Breast epithelium (tissue), 4 donors: Measurements from ENCODE around the gene HTR4. TPM values are rescaled to one million over a fixed set of nuclear protein-coding genes. Genes with fewer than 3 reads are reported as not detected.

Source experiments
- DNase-seq, 2 donors: peaks; one replicate each; pipeline ENCODE4 v3.0.0-alpha.2; 2019; ENCODE audit warnings: low spot score in 2 of 2
- H3K27ac ChIP-seq, 2 donors: fragments of 200-600 bp; sonication (generic) in 1 of 2; one replicate each; pipeline ENCODE4 v1.5.1; 2016 to 2019; ENCODE audit warnings: mild to moderate bottlenecking in 1 of 2
- H3K27me3 ChIP-seq, 2 donors: fragments of 200-600 bp; sonication (generic) in 1 of 2; one replicate each; pipeline versions ENCODE4 v1.5.1 to v1.6.0; 2017 to 2019; ENCODE audit warnings: control low read depth in 1 of 2, mild to moderate bottlenecking in 1 of 2
- H3K36me3 ChIP-seq: fragments of 200-600 bp; one replicate; pipeline ENCODE4 v1.5.1; 2019
- H3K4me1 ChIP-seq, 2 donors: fragments of 200-600 bp; sonication (generic); one replicate each; pipeline ENCODE4 v1.5.1; 2016 to 2019; ENCODE audit warnings: control low read depth in 1 of 2
- H3K4me3 ChIP-seq, 3 donors: fragments of 200-600 bp; sonication (generic); 1 replicate in 2 of 3; 2 replicates in 1 of 3; pipeline ENCODE4 v1.5.1; 2016 to 2019; ENCODE audit warnings: mild to moderate bottlenecking in 3 of 3, moderate library complexity in 2 of 3
- H3K9me3 ChIP-seq, 2 donors: fragments of 200-600 bp; sonication (generic) in 1 of 2; one replicate each; pipeline ENCODE4 v1.5.1; 2016 to 2019; ENCODE audit warnings: control low read depth in 1 of 2
- CTCF ChIP-seq, 3 donors: fragments of 450-650 bp; IDR thresholded peaks; one replicate each; pipeline ENCODE4 v1.5.1; 2016 to 2017; ENCODE audit warnings: antibody characterized with exemption in 3 of 3, mild to moderate bottlenecking in 3 of 3, moderate library complexity in 3 of 3
- POLR2A ChIP-seq: fragments of 450-650 bp; IDR thresholded peaks from one replicate; pipeline ENCODE4 v1.6.1; 2016; ENCODE audit warnings: antibody characterized with exemption, mild to moderate bottlenecking, moderate library complexity
- POLR2AphosphoS5 ChIP-seq, 3 donors: sonication (generic); formaldehyde crosslinking; IDR thresholded peaks; one replicate each; pipeline ENCODE4 v1.6.1; 2017; ENCODE audit warnings: antibody characterized with exemption in 3 of 3
- intact Hi-C: fragments of 100-400 bp; cut with DNase I; formaldehyde crosslinking; loops from one replicate; pipeline ENCODE4 v1.15.1; 2023; ENCODE audit warnings: low total_unique reads
- total RNA-seq, 3 donors: library from RNA; depleted of rRNA; stranded (reverse); fragments of >200 nt; gene quantifications; one replicate each; pipeline ENCODE4 v1.1.0, GENCODE V29; 2016

The HTR4 gene
- total RNA-seq, 3 donors from 2014 or later = 0.15 to 0.66 TPM; not detected in 1

GRCh38 chr5:148625250-148625649, 29.1 kb downstream of the HTR4 start:
- H3K4me3 ChIP-seq = no peak overlapping the region
- intact Hi-C loops = no loop called here
- TF ChIP-seq POLR2AphosphoS5 (IDR thresholded peaks at IDR 0.05) (no peak), POLR2A (no peak), CTCF (IDR thresholded peaks at IDR 0.05) (no peak)
- no peak for DNase-seq
- H3K4me1 ChIP-seq = no peaks in the 10 kb centered on the region
- no peaks in the 10 kb centered on the region for H3K9me3 ChIP-seq
- no peak overlapping the region for H3K27ac ChIP-seq
- no peaks in the 10 kb centered on the region for H3K27me3 ChIP-seq
- no peaks in the 10 kb centered on the region for H3K36me3 ChIP-seq

- H3K4me3 ChIP-seq = no peak overlapping the region
- no peaks in the 10 kb centered on the region for H3K36me3 ChIP-seq
- no peaks in the 10 kb centered on the region for H3K27me3 ChIP-seq
- H3K4me1 ChIP-seq = no peaks in the 10 kb centered on the region
- no peaks in the 10 kb centered on the region for H3K9me3 ChIP-seq
- intact Hi-C loops = loop anchor here (5.0 kb wide), 1 partner anchor 364 kb away; no protein-coding TSS in a partner anchor
- DNase-seq = no peak
- TF ChIP-seq CTCF (IDR thresholded peaks at IDR 0.05) (no peak), POLR2AphosphoS5 (IDR thresholded peaks at IDR 0.05) (no peak), POLR2A (no peak)
- no peak overlapping the region for H3K27ac ChIP-seq
Measured at GRCh38 chr5:148623741-148624140, 30.6 kb downstream of the HTR4 start.

GRCh38 chr5:148623101-148623500, 31.2 kb downstream of the HTR4 start:
- Histone ChIP-seq H3K36me3 (no peaks in the 10 kb centered on the region), H3K4me1 (no peaks in the 10 kb centered on the region), H3K27ac (no peak overlapping the region), H3K4me3 (no peak overlapping the region), H3K27me3 (no peaks in the 10 kb centered on the region), H3K9me3 (no peaks in the 10 kb centered on the region)
- no peak for DNase-seq
- intact Hi-C loops = loop anchor here (5.0 kb wide), 1 partner anchor 364 kb away; no protein-coding TSS in a partner anchor
- TF ChIP-seq POLR2AphosphoS5 (IDR thresholded peaks at IDR 0.05) (no peak), CTCF (IDR thresholded peaks at IDR 0.05) (no peak), POLR2A (no peak)

- H3K36me3 ChIP-seq = no peaks in the 10 kb centered on the region
- no peak overlapping the region for H3K4me3 ChIP-seq
- no peaks in the 10 kb centered on the region for H3K27me3 ChIP-seq
- H3K9me3 ChIP-seq = no peaks in the 10 kb centered on the region
- intact Hi-C loops = loop anchor here (5.0 kb wide), 1 partner anchor 367 kb away; no protein-coding TSS in a partner anchor
- TF ChIP-seq POLR2AphosphoS5 (IDR thresholded peaks at IDR 0.05) (no peak), CTCF (IDR thresholded peaks at IDR 0.05) (no peak), POLR2A (no peak)
- no peak for DNase-seq
- H3K27ac ChIP-seq = no peak overlapping the region
- no peaks in the 10 kb centered on the region for H3K4me1 ChIP-seq
Measured at GRCh38 chr5:148620696-148621095, 33.6 kb downstream of the HTR4 start.

GRCh38 chr5:148620091-148620490, 34.2 kb downstream of the HTR4 start:
- DNase-seq = no peak
- no peaks in the 10 kb centered on the region for H3K36me3 ChIP-seq
- TF ChIP-seq POLR2A = no peak
- no peak for TF ChIP-seq POLR2AphosphoS5 (IDR thresholded peaks at IDR 0.05)
- no peak for TF ChIP-seq CTCF (IDR thresholded peaks at IDR 0.05)
- H3K27ac ChIP-seq = no peak overlapping the region
- no peaks in the 10 kb centered on the region for H3K4me1 ChIP-seq
- H3K4me3 ChIP-seq = no peak overlapping the region
- intact Hi-C loops = loop anchor here (5.0 kb wide), 1 partner anchor 367 kb away; no protein-coding TSS in a partner anchor
- no peaks in the 10 kb centered on the region for H3K9me3 ChIP-seq
- H3K27me3 ChIP-seq = no peaks in the 10 kb centered on the region
